GM18873 (cell line): Measurements from ENCODE around the gene MAGOHB.
A peak's percentile ranks its signal among the peaks of the same experiment; 100 is the strongest.
"Not testable (repeated sequence)": the region's sequence is repeated elsewhere in the genome, so short reads cannot be mapped to it uniquely, and the experiment has no call there.

Source experiments
- ATAC-seq: cut with Tn5 transposase; IDR thresholded peaks from one replicate; pipeline ENCODE4 v1.9.1; 2021; ENCODE audit warnings: mild to moderate bottlenecking, moderate library complexity, moderate number of reproducible peaks; ENCODE audit not compliant: unreplicated experiment, low FRiP score

Gene MAGOHB

DNA sequence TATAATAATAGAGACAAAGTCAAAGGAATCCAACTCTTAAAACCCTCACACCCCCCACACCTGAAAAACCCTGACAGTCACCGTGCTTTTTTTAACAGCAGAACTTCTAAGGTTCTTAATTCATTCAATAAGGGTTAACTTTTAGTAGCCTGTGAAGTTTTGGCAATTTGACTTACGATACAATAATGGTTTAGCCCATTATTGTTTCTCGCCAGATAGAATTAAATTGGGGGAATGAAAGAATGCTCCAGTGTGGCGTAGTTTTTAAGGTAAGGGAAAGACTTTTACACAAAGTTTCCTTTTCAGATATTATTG is 604 bp upstream of the MAGOHB start:
- ATAC-seq, result peak; percentile 16

DNA sequence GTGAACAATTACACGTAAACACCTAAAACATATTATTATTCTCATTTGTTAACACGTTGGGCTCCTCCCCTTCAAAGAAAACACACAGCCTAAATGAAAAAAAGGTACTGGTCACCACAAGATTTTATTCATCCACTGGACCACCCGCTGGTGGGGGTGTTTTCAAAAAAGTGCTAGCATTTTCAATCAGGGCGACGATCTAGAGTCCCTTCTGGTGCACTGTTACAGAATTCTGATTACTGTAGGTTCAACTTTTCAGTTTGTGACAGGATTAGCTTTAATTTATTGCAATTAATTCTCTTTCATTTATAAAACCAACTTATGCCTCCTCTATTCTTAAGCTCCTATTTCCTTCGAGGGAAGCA is 443 bp downstream of the MAGOHB start:
- ATAC-seq, result peak; percentile 2

DNA sequence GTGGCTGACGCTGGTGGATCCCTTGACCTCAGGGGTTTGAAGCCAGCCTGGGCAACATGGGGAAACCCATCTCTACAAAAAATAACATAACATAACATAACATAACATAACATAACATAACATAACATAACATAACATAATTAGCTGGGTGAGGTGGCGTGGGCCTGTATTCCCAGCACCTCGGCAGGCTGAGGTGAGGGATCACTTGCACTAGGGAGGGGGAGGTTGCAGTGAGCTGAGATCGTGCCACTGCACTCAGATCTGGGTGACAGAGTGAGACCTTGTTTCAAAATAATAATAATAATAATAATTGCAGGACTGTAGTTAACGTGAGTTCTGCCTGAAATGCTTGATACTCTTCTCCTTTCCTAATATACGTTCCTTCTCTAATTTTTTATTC is 1.3 kb downstream of the MAGOHB start:
- ATAC-seq, result no peak

DNA sequence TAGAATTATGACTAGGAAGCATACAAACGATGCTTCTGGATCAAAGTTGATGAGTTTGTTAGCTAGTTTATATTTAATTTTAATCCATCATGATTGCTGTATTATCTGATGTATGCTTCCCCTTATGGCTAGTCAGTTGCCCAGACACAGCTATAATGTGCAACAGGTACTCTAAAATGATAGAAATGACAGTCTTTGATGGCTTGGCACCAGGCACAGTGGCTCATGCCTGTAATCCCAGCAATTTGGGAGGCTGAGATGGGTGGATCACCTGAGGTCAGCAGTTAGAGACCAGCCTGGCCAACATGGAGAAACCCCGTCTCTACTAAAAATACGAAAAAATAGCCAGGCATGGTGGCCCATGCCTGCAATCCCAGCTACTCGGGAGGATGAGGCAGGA is 2.2 kb downstream of the MAGOHB start:
- ATAC-seq, result not testable (repeated sequence)

DNA sequence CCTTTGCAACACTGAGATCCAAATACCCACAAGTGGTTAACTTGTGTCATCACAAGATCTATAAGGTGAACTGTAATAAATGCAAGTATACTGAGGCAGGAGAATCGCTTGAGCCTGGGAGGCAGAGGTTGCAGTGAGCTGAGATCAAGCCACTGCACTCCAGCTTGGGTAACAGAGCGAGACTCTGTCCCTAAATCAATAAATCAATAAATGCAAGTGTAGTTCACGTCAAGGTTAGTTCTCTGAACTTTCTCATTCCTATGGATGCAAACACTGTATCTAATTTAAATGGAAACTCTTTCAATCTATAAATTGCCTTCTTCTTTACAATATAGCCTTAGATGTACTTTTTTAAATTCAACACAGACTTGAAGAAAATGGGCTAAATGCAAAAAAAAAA is 3.2 kb downstream of the MAGOHB start:
- no peak for ATAC-seq

DNA sequence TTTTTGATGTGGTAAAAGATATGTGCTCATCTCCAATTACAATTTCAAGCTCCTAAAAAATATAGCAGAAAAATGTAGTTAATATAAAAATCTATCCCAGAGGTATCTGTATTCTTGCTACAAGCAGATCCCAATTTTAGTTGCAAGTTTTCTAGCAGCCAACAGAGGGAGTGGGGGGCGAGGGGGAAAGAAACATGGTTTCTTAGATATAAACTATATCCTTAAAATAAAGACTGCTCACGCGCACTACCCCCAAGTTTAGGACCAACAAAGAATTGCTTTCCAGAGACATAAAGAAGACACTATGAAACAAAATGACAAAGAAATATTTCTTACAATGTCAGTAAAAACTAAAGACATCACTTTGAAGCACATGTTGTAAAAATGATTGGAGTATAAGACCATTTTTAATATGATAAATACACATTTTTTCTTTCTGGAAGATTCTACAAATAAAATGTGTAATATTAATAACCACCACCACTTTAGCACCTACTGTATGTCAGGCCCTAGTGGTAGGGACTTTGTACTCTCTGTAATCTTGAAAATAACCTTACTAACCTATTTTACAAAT is 5.4 kb downstream of the MAGOHB start:
- ATAC-seq, result no peak

DNA sequence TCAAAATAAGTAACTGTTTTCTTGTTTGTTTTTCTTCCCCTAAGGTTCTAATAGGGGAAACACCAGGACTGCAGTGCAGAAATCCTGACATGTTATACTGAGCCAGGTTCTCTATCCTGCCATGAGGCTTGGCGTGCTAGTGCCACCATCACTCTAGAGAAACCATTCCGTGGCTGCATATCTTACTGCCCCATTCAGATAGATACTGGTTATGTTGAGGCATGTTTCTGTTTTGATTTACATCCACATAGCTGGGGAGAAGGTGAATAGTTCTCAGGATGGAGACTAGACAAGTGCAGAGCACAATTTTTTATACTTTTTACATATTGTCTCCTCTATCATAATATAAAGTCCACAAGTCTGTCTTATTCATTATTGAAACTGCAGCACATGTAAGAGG is 11.5 kb downstream of the MAGOHB start:
- ATAC-seq, result no peak

DNA sequence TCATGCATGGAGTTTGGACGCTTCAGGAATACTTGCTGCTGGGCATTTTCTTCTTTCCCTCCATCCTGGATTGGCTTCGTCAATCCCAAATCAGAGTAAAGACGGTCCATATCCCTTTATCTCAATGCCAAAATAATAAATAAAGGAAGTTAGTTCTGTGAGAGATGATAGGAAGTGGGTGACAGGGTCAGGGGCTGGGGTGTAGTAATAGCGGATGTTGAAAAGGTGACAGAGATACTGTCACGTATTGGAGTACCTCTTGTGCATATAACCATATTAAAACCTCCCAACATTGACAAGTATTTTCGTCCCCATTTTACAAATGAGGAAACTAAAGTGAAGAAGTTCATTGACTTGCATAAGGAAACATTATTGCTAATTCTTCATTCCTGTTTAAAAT is 12.4 kb downstream of the MAGOHB start:
- no peak for ATAC-seq

DNA sequence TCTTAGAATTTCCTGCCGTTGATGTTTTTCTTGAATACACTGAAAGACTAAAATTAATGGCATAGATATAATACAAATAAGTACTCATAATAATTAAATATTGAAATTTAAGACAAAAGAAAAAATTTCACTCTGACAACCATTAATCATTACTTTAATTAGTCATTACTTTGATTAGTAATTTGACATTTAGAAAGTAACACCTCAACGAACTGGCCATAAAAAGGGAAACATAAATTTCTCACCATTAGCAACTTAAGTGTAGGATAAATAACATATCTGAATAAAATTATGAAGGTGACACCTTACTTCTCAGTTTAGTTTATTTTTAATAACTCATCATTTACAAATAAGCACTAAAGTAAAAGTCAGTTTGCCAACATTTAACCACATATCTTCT is 17.5 kb downstream of the MAGOHB start:
- ATAC-seq, result no peak

DNA sequence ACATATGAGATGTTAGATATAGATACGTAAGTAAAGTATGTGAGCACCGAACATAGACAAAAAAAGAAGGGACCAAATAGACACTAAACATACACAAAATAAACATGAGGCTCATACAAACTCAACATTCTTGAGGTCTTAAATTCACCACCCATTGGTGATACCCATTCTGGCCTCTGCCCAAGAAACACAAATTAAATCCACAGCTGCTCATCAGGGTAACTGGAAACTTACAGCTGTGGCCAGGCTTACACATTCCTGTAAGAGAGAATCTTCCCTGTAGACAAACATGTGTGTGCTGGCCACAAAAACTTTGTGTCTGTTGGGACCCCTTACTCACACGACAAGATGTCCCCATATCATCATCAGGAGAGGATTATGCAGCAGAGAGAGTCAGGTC is 22.4 kb downstream of the MAGOHB start:
- ATAC-seq, result no peak

DNA sequence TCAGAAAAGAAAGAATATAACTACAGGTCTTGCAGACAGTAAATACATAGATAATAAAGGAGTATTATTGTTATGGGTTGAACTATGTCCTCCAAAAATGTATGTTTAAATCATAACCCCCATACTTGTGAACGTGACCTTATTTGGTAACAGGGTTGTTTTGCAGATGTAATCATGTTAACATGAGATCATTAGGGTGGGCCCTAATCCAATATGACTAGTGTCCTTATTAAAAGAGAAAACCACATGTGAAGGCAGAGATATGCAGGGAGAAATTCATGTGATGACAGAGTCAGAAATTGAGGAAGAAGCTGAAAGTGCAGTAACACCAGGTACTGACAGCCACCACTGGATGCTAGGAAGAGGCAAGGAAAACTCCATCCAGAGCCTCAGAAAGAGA is 29.0 kb downstream of the MAGOHB start:
- ATAC-seq, result no peak

DNA sequence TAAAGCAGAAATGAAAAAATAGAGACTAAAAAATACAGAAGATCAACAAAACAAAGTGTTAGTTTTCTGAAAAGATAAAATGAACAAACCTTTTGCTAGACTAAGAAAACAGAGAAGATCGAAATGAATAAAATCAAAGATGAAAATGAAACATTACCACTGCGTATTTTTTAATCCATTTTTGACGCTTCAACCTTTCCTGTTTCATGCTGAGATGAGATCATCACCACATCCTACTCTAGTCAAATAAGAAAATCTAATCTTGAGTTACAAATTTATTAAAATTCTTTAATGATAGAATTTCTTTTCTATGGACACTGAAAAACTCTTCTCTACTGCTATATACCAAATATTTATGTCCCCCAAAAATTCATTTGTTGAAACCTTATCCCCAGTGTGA is 30.7 kb downstream of the MAGOHB start:
- no peak for ATAC-seq

DNA sequence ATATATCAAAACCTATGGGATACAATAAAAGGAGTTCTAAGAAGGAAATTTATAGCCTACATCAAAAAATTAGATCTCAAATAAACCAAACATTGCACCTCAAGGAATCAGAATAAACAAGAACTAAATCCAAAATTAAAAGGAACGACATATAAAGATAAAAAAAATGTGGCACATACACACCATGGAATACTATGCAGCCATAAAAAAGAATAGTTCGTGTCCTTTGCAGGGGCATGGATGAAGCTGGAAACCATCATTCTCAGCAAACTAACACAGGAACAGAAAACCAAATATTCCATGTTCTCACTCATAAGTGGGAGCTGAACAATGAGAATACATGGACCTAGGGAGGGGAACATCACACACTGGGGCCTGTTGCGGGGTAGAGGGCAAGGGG is 31.3 kb downstream of the MAGOHB start:
- not testable (repeated sequence) for ATAC-seq

DNA sequence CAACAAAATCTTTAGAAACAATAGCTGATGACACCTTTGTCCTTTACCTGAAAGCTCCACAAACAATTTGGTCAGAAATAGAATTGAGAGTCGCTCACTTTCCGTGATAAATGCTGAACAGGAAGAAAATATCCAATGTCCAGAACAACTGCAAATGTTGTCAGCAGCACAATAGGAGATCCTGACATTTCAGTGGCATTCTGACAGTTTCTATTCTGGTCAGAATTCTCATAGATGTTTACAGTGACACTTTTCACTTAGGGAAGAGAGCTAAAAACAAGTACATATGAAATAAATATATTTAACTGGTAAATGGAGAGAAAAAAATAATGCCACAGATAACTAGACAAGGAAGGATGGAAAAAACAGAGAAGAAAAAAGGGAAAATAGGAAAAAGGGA is 39.1 kb downstream of the MAGOHB start:
- no peak for ATAC-seq

DNA sequence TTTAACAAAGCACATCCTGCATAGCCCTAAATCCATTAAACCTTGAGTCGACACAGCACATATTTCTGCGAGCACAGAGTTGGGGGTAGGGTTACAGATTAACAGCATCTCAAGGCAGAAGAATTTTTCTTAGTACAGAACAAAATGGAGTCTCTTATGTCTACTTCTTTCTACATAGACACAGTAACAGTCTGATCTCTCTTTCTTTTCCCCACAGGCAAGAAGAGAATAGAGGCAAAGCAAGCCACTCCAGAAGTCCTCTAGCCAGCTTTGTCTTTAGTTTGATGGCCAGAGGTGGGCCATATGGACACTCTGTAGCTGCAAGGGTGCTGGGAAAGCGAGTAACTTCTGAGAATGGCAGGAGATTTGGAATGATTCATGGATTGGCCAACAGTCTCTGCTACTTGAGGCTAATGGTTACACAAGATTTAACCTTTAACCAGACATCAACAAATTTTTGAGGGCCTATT is 41.4 kb downstream of the MAGOHB start:
- ATAC-seq, result not testable (repeated sequence)

DNA sequence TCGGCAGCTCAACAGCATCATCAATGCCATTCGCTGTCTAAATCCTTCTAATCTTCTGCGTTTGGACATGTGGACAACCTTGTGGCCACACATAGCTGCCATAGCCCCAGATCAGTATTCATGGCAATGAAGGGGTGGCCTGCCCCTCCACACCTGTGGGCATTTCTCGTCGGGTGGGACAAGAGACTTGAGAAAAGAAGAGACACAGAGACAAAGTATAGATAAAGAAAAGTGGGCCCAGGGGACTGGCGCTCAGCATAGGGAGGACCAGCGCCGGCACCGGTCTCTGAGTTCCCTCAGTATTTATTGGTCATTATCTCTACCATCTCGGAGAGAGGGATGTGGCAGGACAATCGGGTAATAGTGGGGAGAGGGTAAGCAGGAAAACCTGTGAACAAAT is 42.3 kb downstream of the MAGOHB start:
- no peak for ATAC-seq

DNA sequence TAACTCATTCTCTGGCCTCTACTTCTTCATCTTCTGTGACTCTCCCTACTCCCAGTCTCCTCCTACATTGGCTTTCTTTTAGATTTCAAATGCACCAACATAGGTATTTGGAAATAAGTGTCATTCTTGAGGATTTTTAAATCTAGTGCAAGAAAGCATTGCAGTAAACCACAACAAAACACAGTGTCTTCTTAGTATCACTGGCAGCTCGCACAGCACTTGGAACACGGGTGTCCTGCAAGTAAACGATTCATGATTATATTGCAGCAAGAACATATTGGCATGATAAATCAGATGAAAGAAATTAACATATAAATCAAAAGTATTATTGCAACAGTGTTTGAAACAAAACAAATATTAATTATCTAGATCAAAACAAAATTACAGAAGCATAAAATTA is 45.6 kb downstream of the MAGOHB start:
- no peak for ATAC-seq

DNA sequence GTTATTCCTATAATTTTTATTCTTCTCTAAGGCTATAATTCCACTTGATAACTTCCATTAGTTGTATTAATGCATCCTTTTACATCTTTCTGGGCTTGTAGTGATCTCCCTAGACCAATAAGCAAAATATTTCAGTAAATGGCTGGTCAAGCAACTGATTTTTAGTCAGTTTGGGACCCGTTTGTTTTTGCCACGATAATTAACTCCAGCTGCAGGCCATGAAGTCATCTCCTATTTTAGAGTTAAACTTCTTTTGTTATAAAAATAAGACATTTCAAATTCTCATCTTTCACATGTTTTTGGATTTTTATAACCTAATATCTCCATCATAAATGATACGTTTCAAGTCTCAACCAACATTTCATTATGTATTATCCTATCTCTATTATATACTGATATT is 49.4 kb downstream of the MAGOHB start:
- no peak for ATAC-seq

DNA sequence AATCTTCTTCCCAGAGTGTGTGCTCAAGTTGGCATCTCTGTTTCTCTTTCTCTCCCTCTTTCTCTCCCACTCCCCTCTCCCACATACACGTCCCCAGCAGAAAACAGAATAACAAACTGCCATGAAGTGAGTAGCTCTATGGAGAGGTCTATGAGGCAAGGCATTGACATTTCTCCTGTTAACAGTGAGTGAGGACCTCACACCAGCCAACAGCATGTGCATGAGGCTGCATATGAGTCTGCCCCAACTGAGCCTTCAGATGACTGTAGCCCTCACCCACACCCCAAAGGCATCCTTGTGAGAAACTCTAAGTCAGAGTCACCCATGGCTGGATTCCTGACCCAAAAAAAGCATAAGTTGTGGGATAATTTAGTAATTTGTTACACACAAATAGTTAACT is 50.4 kb downstream of the MAGOHB start:
- ATAC-seq, result no peak

DNA sequence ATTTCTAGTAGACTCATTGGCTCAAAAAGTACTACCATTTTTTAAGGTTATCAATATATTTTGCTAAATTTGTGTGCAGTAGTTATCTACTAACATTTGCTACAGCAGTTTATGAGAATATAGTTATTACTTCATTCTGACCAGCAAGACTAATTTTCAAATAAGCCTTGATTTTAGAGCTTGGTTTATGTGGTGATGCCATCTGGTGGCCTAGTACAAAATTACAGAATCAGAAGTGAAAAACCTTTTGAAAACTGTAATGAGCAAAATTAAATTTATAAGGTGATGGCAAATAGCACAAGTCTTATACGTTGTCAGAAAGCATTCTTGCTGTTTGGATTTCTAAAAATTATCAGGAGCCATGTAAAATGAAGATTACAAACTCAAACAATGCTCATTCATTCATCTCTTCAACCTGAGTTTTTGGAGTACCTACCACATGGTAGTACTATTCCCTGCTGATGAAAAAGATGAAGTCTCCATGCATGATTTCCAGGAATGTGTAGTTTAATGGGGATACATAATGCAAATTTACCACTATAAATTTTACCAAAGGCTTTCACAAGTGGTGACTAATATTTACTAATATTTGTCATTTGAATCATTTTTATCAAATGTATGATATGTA is 51.0 kb downstream of the MAGOHB start:
- no peak for ATAC-seq

DNA sequence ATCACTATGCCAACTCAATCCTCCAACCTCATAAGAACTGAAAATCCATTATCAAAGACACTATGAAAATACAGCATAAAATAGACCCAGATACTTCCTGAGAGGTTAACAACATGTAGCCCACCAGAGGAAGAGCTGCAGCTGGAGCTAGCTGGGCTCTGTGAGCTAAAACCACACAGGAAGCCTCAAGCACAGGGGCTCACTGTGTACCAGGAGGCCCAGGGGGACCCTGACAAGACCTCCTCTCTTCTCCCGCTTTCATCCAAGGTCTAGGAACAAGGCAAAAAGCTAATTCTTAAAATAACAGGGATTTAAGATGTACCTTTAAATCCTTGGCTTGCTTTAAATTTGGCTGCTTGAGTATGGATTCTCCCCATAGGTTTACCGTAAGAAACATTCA is 54.2 kb downstream of the MAGOHB start:
- ATAC-seq, result no peak

DNA sequence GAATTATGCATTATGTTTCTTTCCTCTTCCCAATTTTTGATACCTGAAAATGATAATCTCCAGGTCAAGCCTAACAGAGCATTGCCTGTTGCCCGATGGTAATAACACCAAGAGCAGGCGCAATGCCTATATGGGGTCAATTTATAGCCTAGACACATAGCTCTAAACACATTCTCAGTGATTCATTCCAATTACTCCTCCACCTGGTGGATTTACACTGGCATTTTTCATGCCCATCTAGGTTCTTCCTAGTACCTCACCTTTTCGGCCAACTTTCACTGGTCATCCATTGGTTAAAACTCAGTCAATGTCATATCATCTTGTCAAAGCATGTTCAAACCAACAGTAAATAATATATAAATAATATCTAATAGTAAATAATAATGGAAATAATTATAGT is 54.6 kb downstream of the MAGOHB start:
- ATAC-seq, result no peak

DNA sequence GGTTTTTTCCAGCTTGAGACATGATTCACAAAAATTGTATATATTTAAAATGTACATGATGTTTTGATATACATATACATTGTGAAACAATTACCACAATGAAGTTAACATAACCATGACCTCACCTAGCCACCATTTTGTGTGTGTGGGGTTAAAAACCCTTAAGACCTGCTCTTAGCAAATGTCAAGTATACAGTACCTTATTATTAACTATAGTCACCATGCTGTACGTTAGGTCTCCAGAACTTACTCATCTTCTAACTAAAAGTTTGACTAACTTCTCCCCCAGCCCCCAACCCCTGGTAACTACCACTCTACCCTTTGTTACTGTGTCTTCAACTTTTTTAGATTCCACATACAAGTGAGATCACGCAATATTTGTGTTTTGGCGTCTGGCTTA is 55.1 kb downstream of the MAGOHB start:
- no peak for ATAC-seq
